Stimulated activated CD4-positive, alpha-beta T cell treated with anti-CD3 and anti-CD28 coated beads, Interleukin-4, amount 100 ng/mL, for 4 hours (primary cell): ENCODE results near the gene AK9.

ENCODE experiments used
- DNase-seq, 2 experiments: peaks; one replicate each; pipeline ENCODE4 v3.0.0-alpha.2; 2020

AK9 gene

GRCh38 chr6:109693111-109693510 is 2.1 kb upstream of the AK9 start:
- DNase-seq, result no peak

GRCh38 chr6:109690373-109690736 is 647 bp downstream of the AK9 start:
- DNase-seq, result peak; percentile 56 to 67

GRCh38 chr6:109687271-109687761 is 3.7 kb downstream of the AK9 start:
- peak in 1 of 2 experiments; percentile 20 for DNase-seq

GRCh38 chr6:109686566-109687265 is 4.3 kb downstream of the AK9 start:
- no peak for DNase-seq

- peak in 1 of 2 experiments; percentile 3 for DNase-seq
These were observed 12.1 kb downstream of the AK9 start for GRCh38 chr6:109678661-109679505.

GRCh38 chr6:109678240-109678639 is 12.8 kb downstream of the AK9 start:
- DNase-seq, result no peak

GRCh38 chr6:109676724-109677123 is 14.3 kb downstream of the AK9 start:
- no peak for DNase-seq

GRCh38 chr6:109672839-109673238 is 18.2 kb downstream of the AK9 start:
- DNase-seq, result no peak

- DNase-seq, result no peak
These were observed 18.8 kb downstream of the AK9 start for GRCh38 chr6:109672175-109672574.

GRCh38 chr6:109671733-109672132 is 19.3 kb downstream of the AK9 start:
- no peak for DNase-seq

GRCh38 chr6:109669811-109670210 is 21.2 kb downstream of the AK9 start:
- no peak for DNase-seq

- no peak for DNase-seq
These were observed 28.8 kb downstream of the AK9 start for GRCh38 chr6:109662192-109662591.

GRCh38 chr6:109660526-109661320 is 30.3 kb downstream of the AK9 start:
- no peak for DNase-seq

GRCh38 chr6:109655761-109656262 is 35.2 kb downstream of the AK9 start:
- no peak for DNase-seq

- DNase-seq, result no peak
These were observed 37.7 kb downstream of the AK9 start for GRCh38 chr6:109653264-109653663.

GRCh38 chr6:109644131-109644530 is 46.9 kb downstream of the AK9 start:
- no peak for DNase-seq

GRCh38 chr6:109632405-109632804 is 58.6 kb downstream of the AK9 start:
- DNase-seq, result no peak

- no peak for DNase-seq
These were observed 59.6 kb downstream of the AK9 start for GRCh38 chr6:109631403-109631802.

GRCh38 chr6:109628158-109629000 is 62.6 kb downstream of the AK9 start:
- no peak for DNase-seq

- no peak for DNase-seq
These were observed 64.7 kb downstream of the AK9 start for GRCh38 chr6:109626311-109626710.

GRCh38 chr6:109625199-109625598 is 65.8 kb downstream of the AK9 start:
- no peak for DNase-seq

- no peak for DNase-seq
These were observed 67.7 kb downstream of the AK9 start for GRCh38 chr6:109623288-109623687.
